Esophagus squamous epithelium (tissue), 5 donors: ENCODE data around the gene SRC. TPM values are rescaled to one million over a fixed set of nuclear protein-coding genes. Genes with fewer than 3 reads are reported as not detected.
A peak's percentile ranks its signal among the peaks of the same experiment; 100 is the strongest.

Source experiments
- DNase-seq: peaks from one replicate; lab custom pipeline; 2025; lab: John Stamatoyannopoulos, UW
- H3K27ac ChIP-seq, 4 donors: fragments of 200-600 bp; sonication (generic); one replicate each; pipeline ENCODE4 v1.5.1; 2016 to 2019; ENCODE audit warnings: mild to moderate bottlenecking in 1 of 4
- H3K27me3 ChIP-seq, 4 donors: fragments of 200-600 bp; sonication (generic); 1 replicate in 3 of 4; 2 replicates in 1 of 4; pipeline versions ENCODE4 v1.5.1 to v1.6.0; 2017 to 2021; ENCODE audit warnings: antibody characterized with exemption in 1 of 4
- H3K36me3 ChIP-seq, 3 donors: fragments of 200-600 bp; sonication (generic); one replicate each; pipeline ENCODE4 v1.5.1; 2016 to 2019
- H3K4me1 ChIP-seq, 3 donors: fragments of 200-600 bp; sonication (generic); one replicate each; pipeline ENCODE4 v1.5.1; 2017 to 2019
- H3K4me3 ChIP-seq, 4 donors: fragments of 200-600 bp; sonication (generic); 1 replicate in 3 of 4; 2 replicates in 1 of 4; pipeline ENCODE4 v1.5.1; 2016 to 2019; ENCODE audit warnings: mild to moderate bottlenecking in 2 of 4, moderate library complexity in 1 of 4
- H3K9me3 ChIP-seq, 3 donors: fragments of 200-600 bp; sonication (generic); one replicate each; pipeline ENCODE4 v1.5.1; 2016 to 2019
- CTCF ChIP-seq, 6 experiments: fragments of 450-650 bp in 4 of 6; fragments of 200-600 bp in 2 of 6; sonication (generic) in 2 of 6; IDR thresholded peaks; one replicate each; pipeline ENCODE4 v1.5.1; 2016 to 2019; ENCODE audit warnings: antibody characterized with exemption in 6 of 6, mild to moderate bottlenecking in 4 of 6, moderate library complexity in 4 of 6
- POLR2A ChIP-seq, 4 donors: fragments of 450-650 bp; IDR thresholded peaks; one replicate each; pipeline ENCODE4 v1.6.1; 2017; ENCODE audit warnings: antibody characterized with exemption in 4 of 4, mild to moderate bottlenecking in 4 of 4, moderate library complexity in 3 of 4
- WGBS, 2 donors: methylation state at CpG; one replicate each; pipeline ENCODE4 v1.1.5; 2018; 5-methylcytosine and 5-hydroxymethylcytosine counted together
- intact Hi-C: fragments of 100-400 bp; cut with DNase I; formaldehyde crosslinking; loops from one replicate; pipeline ENCODE4 v1.15.0; 2022
- total RNA-seq, 4 donors: library from RNA; depleted of rRNA; stranded (reverse); fragments of >200 nt; gene quantifications; one replicate each; pipeline ENCODE4 v1.1.0, GENCODE V29; 2016
- donor health status: DM: yes; HTN: yes; CAD: no.

SRC gene
- total RNA-seq, 4 donors from 2014 or later, result 32.4 to 46.5 (median 39.0) TPM

GRCh38 chr20:37310951-37311350 is 35.0 kb upstream of the SRC start:
- Histone ChIP-seq H3K27ac (peak overlapping the region in 2 of 4 donors; percentile 87 to 89), H3K27me3 (no peaks in the 10 kb centered on the region), H3K9me3 (no peaks in the 10 kb centered on the region), H3K4me3 (no peak overlapping the region), H3K4me1 (peaks cover 6 to 90% (median 33%) of the 10 kb centered on the region in 3 donors), H3K36me3 (peaks cover 4 to 88% (median 6%) of the 10 kb centered on the region in 3 donors)
- TF ChIP-seq POLR2A (IDR thresholded peaks at IDR 0.05) (no peak), CTCF (IDR thresholded peaks at IDR 0.05) (no peak)
- 90 to 93% methylated on average over 5 to 10 of the region's 11 CpGs for WGBS, 2 donors
- DNase-seq, result no peak
- intact Hi-C loops, result no loop called here

GRCh38 chr20:37311710-37312355 is 34.1 kb upstream of the SRC start:
- no peaks in the 10 kb centered on the region for H3K27me3 ChIP-seq
- peaks cover 6 to 89% (median 34%) of the 10 kb centered on the region in 3 donors for H3K4me1 ChIP-seq
- peak overlapping the region; percentile 59 to 92 (median 88) for H3K27ac ChIP-seq
- TF ChIP-seq POLR2A (IDR thresholded peaks at IDR 0.05) (no peak), CTCF (IDR thresholded peaks at IDR 0.05) (no peak)
- 81% methylated on average over 11 of the region's 17 CpGs for WGBS, 2 donors
- intact Hi-C loops, result no loop called here
- H3K4me3 ChIP-seq, result no peak overlapping the region
- no peaks in the 10 kb centered on the region for H3K9me3 ChIP-seq
- no peak for DNase-seq
- peaks cover 4 to 88% (median 9%) of the 10 kb centered on the region in 3 donors for H3K36me3 ChIP-seq

- 87% methylated on average over 8 of the region's 8 CpGs for WGBS, 2 donors
- no peak for TF ChIP-seq CTCF (IDR thresholded peaks at IDR 0.05)
- TF ChIP-seq POLR2A (IDR thresholded peaks at IDR 0.05), result no peak
- Histone ChIP-seq H3K4me1 (peaks cover 6 to 87% (median 34%) of the 10 kb centered on the region in 3 donors), H3K27ac (peak overlapping the region; percentile 75 to 92 (median 88)), H3K9me3 (no peaks in the 10 kb centered on the region), H3K4me3 (no peak overlapping the region), H3K36me3 (peaks cover 4 to 86% (median 4%) of the 10 kb centered on the region in 3 donors), H3K27me3 (no peaks in the 10 kb centered on the region)
- no peak for DNase-seq
- intact Hi-C loops, result no loop called here
Observed at GRCh38 chr20:37313546-37314091, 32.3 kb upstream of the SRC start.

- Histone ChIP-seq H3K4me3 (no peak overlapping the region), H3K4me1 (peaks cover 6 to 87% (median 34%) of the 10 kb centered on the region in 3 donors), H3K27me3 (no peaks in the 10 kb centered on the region), H3K27ac (peak overlapping the region; percentile 75 to 92 (median 88)), H3K9me3 (no peaks in the 10 kb centered on the region), H3K36me3 (peaks cover 3 to 81% (median 4%) of the 10 kb centered on the region in 3 donors)
- 89% methylated on average over 4 of the region's 4 CpGs; no CpG with 5 or more reads in 1 of the 2 donors for WGBS, 2 donors
- intact Hi-C loops, result no loop called here
- TF ChIP-seq CTCF (IDR thresholded peaks at IDR 0.05) (no peak), POLR2A (IDR thresholded peaks at IDR 0.05) (no peak)
- DNase-seq, result no peak
Observed at GRCh38 chr20:37314099-37314498, 31.8 kb upstream of the SRC start.

- TF ChIP-seq CTCF (IDR thresholded peaks at IDR 0.05) (no peak), POLR2A (IDR thresholded peaks at IDR 0.05) (no peak)
Observed at GRCh38 chr20:37314617-37315016, 31.3 kb upstream of the SRC start.

More at GRCh38 chr20:37314617-37315016, 31.3 kb upstream of the SRC start:
- 48 to 75% methylated on average over 3 to 4 of the region's 7 CpGs for WGBS, 2 donors
- H3K27ac ChIP-seq, result peak overlapping the region; percentile 75 to 92 (median 88)
- intact Hi-C loops, result no loop called here
- H3K4me3 ChIP-seq, result no peak overlapping the region
- H3K9me3 ChIP-seq, result no peaks in the 10 kb centered on the region
- no peak for DNase-seq
- peaks cover 0 to 76% (median 4%) of the 10 kb centered on the region in 3 donors for H3K36me3 ChIP-seq
- H3K4me1 ChIP-seq, result peaks cover 6 to 86% (median 34%) of the 10 kb centered on the region in 3 donors
- no peaks in the 10 kb centered on the region for H3K27me3 ChIP-seq
